Breast epithelium (tissue), 3 donors: ENCODE results near the gene C16orf90.

Experiments used
- POLR2A ChIP-seq: fragments of 450-650 bp; IDR thresholded peaks from one replicate; pipeline ENCODE4 v1.6.1; 2016; ENCODE audit warnings: antibody characterized with exemption, mild to moderate bottlenecking, moderate library complexity
- TF ChIP-seq, protein P1 (sequence below), 3 donors: fragments of 450-650 bp; IDR thresholded peaks; one replicate each; pipeline ENCODE4 v1.5.1; 2016 to 2017; ENCODE audit warnings: antibody characterized with exemption in 3 of 3, mild to moderate bottlenecking in 3 of 3, moderate library complexity in 3 of 3

DNA sequence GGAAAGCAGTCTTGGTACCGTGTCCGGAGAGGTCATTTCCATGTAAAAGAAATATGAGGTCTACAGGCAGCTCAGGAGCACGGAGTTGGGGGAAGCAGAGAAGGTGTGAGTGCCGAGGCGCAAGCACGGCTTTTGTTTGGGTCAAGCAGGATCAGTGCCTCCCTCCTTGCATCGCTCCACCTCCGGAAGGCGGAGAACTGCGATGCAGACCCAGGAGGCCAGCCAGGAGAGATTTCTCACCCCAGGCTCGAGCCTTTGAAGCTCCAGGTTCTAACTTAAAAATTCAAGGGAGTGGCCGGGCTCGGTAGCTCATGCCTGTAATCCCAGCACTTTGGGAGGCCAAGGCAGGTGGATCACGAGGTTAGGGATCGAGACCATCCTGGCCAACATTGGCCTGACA, 26.8 kb downstream of the C16orf90 start:
- TF ChIP-seq POLR2A: no peak
- TF ChIP-seq, protein P1, sequence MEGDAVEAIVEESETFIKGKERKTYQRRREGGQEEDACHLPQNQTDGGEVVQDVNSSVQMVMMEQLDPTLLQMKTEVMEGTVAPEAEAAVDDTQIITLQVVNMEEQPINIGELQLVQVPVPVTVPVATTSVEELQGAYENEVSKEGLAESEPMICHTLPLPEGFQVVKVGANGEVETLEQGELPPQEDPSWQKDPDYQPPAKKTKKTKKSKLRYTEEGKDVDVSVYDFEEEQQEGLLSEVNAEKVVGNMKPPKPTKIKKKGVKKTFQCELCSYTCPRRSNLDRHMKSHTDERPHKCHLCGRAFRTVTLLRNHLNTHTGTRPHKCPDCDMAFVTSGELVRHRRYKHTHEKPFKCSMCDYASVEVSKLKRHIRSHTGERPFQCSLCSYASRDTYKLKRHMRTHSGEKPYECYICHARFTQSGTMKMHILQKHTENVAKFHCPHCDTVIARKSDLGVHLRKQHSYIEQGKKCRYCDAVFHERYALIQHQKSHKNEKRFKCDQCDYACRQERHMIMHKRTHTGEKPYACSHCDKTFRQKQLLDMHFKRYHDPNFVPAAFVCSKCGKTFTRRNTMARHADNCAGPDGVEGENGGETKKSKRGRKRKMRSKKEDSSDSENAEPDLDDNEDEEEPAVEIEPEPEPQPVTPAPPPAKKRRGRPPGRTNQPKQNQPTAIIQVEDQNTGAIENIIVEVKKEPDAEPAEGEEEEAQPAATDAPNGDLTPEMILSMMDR (IDR thresholded peaks at IDR 0.05): no peak
